Esophagus squamous epithelium (tissue), 4 donors: ENCODE measurements around the gene PORCN.

ENCODE experiments used
- POLR2A ChIP-seq, 4 donors: fragments of 450-650 bp; IDR thresholded peaks; one replicate each; pipeline ENCODE4 v1.6.1; 2017; ENCODE audit warnings: antibody characterized with exemption in 4 of 4, mild to moderate bottlenecking in 4 of 4, moderate library complexity in 3 of 4
- TF ChIP-seq, protein P1 (sequence below), 6 experiments: fragments of 450-650 bp in 4 of 6; fragments of 200-600 bp in 2 of 6; sonication (generic) in 2 of 6; IDR thresholded peaks; one replicate each; pipeline ENCODE4 v1.5.1; 2016 to 2019; ENCODE audit warnings: antibody characterized with exemption in 6 of 6, mild to moderate bottlenecking in 4 of 6, moderate library complexity in 4 of 6

DNA sequence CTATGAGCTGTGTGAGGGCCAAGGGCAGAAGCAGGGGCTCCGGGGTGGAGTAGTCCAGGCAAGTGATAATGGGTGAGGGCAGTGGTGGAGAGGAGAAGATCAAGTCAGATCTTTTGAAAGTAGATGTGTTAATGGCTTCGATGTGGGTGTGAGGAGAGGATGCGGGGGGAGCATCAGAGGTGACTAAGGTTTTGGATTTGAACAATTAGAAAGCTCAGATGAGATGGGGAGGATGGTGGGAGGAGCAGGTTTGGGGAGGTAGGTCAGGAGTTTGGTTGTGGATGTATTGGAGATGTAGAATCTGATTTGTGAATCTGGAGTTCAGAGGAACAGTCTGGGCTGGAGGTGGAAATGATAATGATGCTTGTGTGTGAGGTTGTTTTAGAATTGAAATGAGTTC, 28.2 kb upstream of the PORCN start:
- TF ChIP-seq, protein P1, sequence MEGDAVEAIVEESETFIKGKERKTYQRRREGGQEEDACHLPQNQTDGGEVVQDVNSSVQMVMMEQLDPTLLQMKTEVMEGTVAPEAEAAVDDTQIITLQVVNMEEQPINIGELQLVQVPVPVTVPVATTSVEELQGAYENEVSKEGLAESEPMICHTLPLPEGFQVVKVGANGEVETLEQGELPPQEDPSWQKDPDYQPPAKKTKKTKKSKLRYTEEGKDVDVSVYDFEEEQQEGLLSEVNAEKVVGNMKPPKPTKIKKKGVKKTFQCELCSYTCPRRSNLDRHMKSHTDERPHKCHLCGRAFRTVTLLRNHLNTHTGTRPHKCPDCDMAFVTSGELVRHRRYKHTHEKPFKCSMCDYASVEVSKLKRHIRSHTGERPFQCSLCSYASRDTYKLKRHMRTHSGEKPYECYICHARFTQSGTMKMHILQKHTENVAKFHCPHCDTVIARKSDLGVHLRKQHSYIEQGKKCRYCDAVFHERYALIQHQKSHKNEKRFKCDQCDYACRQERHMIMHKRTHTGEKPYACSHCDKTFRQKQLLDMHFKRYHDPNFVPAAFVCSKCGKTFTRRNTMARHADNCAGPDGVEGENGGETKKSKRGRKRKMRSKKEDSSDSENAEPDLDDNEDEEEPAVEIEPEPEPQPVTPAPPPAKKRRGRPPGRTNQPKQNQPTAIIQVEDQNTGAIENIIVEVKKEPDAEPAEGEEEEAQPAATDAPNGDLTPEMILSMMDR (IDR thresholded peaks at IDR 0.05) = no peak
- no peak for TF ChIP-seq POLR2A (IDR thresholded peaks at IDR 0.05)
